ENCODE measurements around the gene GAGE12G. TPM values are rescaled to one million over a fixed set of nuclear protein-coding genes. Genes with fewer than 3 reads are reported as not detected.
"Not testable (repeated sequence)": the region's sequence is repeated elsewhere in the genome, so short reads cannot be mapped to it uniquely, and the experiment has no call there.

Gene GAGE12G
- total and polyA plus RNA-seq, 4 donors: not detected

GRCh38 chrX:49589196-49589595, 19.0 kb downstream of the GAGE12G start, which contains the start of gene GAGE2A:
Gene GAGE2A (plus strand): TSS chrX:49589496. CDS start chrX:49590651, 1,155 bp downstream.
- not testable (repeated sequence) for H3K36me3 ChIP-seq (ENCODE audit: control insufficient read depth in 4 of 4, insufficient read depth in 3 of 4, low read depth in 1 of 4, low read length in 3 of 4); H3K9me3 ChIP-seq (ENCODE audit: control insufficient read depth in 4 of 4, low read length in 3 of 4); H3K27me3 ChIP-seq (ENCODE audit: control insufficient read depth in 4 of 4, insufficient read depth in 4 of 4, low read length in 3 of 4); H3K4me1 ChIP-seq (ENCODE audit: control insufficient read depth in 4 of 4, insufficient read depth in 4 of 4, low read length in 3 of 4); H3K9ac ChIP-seq (ENCODE audit: low read depth in 1 of 2, low read length in 2 of 2); H3K27ac ChIP-seq (ENCODE audit: low read depth in 1 of 2, low read length in 2 of 2); DNase-seq (ENCODE audit: low spot score); H3K4me3 ChIP-seq (ENCODE audit: low read depth in 1 of 3, low read length in 3 of 3)
- WGBS: no CpG with 5 or more reads among the region's 16 CpGs

DNA sequence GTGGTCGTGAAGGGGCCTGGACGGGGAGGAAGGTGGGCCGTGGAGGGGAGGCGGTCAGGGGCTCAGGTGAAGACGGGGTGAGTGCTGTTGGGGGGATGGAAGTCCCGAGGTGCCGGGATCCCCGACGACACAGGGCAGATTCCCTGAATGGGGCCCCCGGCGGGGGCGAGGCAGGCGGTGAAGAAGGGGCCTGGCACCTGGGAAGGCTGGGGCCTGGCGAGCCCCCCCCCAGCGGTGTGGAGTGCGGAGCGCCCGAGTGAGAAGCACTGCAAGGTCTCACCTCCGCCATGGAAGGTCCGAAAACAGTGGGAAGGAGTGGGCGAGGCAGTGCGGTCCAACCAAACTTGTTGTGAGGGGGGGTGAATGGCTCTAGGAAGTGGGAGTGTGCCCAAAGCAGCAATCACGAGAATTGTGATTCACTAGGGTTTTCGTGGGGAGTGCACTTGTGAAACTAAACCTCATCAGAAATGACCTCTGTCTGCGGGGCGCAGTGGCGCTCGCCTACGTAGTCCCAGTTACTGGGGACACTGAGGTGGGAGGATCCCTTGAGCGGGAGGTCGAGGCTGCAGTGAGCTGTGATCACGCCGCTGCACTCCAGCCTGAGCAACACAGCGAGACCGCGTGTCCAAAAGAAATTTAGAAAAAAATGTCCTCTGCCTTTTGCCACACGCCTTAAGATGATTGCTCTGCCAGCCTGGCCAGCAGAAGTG, 19.7 kb downstream of the GAGE12G start:
- not testable (repeated sequence) for H3K9ac ChIP-seq (ENCODE audit: low read depth in 1 of 2, low read length in 2 of 2); H3K27ac ChIP-seq (ENCODE audit: low read depth in 1 of 2, low read length in 2 of 2); H3K4me3 ChIP-seq (ENCODE audit: low read depth in 1 of 3, low read length in 3 of 3); H3K9me3 ChIP-seq (ENCODE audit: control insufficient read depth in 4 of 4, low read length in 3 of 4); H3K27me3 ChIP-seq (ENCODE audit: control insufficient read depth in 4 of 4, insufficient read depth in 4 of 4, low read length in 3 of 4); H3K36me3 ChIP-seq (ENCODE audit: control insufficient read depth in 4 of 4, insufficient read depth in 3 of 4, low read depth in 1 of 4, low read length in 3 of 4); H3K4me1 ChIP-seq (ENCODE audit: control insufficient read depth in 4 of 4, insufficient read depth in 4 of 4, low read length in 3 of 4); DNase-seq (ENCODE audit: low spot score)
- 91% methylated on average over 25 of the region's 37 CpGs for WGBS

- not testable (repeated sequence) for H3K27me3 ChIP-seq (ENCODE audit: control insufficient read depth in 4 of 4, insufficient read depth in 4 of 4, low read length in 3 of 4); DNase-seq (ENCODE audit: low spot score); H3K27ac ChIP-seq (ENCODE audit: low read depth in 1 of 2, low read length in 2 of 2); H3K9me3 ChIP-seq (ENCODE audit: control insufficient read depth in 4 of 4, low read length in 3 of 4); H3K4me1 ChIP-seq (ENCODE audit: control insufficient read depth in 4 of 4, insufficient read depth in 4 of 4, low read length in 3 of 4); H3K4me3 ChIP-seq (ENCODE audit: low read depth in 1 of 3, low read length in 3 of 3); H3K9ac ChIP-seq (ENCODE audit: low read depth in 1 of 2, low read length in 2 of 2); H3K36me3 ChIP-seq (ENCODE audit: control insufficient read depth in 4 of 4, insufficient read depth in 3 of 4, low read depth in 1 of 4, low read length in 3 of 4)
- 92% methylated on average over 10 of the region's 17 CpGs for WGBS
Measured at GRCh38 chrX:49590488-49590887, 20.3 kb downstream of the GAGE12G start.

DNA sequence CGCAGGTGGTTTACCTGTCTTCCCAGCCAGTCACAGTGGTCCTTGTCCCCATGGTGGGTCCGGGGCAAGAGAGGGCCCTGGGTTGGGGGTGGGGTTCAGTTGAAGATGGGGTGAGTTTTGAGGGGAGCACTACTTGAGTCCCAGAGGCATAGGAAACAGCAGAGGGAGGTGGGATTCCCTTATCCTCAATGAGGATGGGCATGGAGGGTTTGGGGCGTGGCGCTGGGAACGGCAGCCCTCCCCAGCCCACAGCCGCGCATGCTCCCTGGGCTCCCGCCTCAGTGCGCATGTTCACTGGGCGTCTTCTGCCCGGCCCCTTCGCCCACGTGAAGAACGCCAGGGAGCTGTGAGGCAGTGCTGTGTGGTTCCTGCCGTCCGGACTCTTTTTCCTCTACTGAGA, 28.5 kb downstream of the GAGE12G start, which contains the start of gene GAGE1:
GAGE1 (plus strand) TSS at position 301 of the 400 bp plus-strand sequence. CDS start 1,155 bp downstream, outside the sequence.
- H3K4me1 ChIP-seq (ENCODE audit: control insufficient read depth in 4 of 4, insufficient read depth in 4 of 4, low read length in 3 of 4); H3K9ac ChIP-seq (ENCODE audit: low read depth in 1 of 2, low read length in 2 of 2); H3K36me3 ChIP-seq (ENCODE audit: control insufficient read depth in 4 of 4, insufficient read depth in 3 of 4, low read depth in 1 of 4, low read length in 3 of 4); H3K9me3 ChIP-seq (ENCODE audit: control insufficient read depth in 4 of 4, low read length in 3 of 4); DNase-seq (ENCODE audit: low spot score); H3K4me3 ChIP-seq (ENCODE audit: low read depth in 1 of 3, low read length in 3 of 3); H3K27ac ChIP-seq (ENCODE audit: low read depth in 1 of 2, low read length in 2 of 2); H3K27me3 ChIP-seq (ENCODE audit: control insufficient read depth in 4 of 4, insufficient read depth in 4 of 4, low read length in 3 of 4): not testable (repeated sequence)
- WGBS: no CpG with 5 or more reads among the region's 16 CpGs

- no peak for DNase-seq (ENCODE audit: low spot score)
- no peak overlapping the region for H3K9ac ChIP-seq (ENCODE audit: low read depth in 1 of 2, low read length in 2 of 2)
- 43% methylated on average over 7 of the region's 7 CpGs for WGBS
- no peak overlapping the region for H3K27ac ChIP-seq (ENCODE audit: low read depth in 1 of 2, low read length in 2 of 2)
- no peaks in the 10 kb centered on the region for H3K4me1 ChIP-seq (ENCODE audit: control insufficient read depth in 4 of 4, insufficient read depth in 4 of 4, low read length in 3 of 4)
- H3K9me3 ChIP-seq (ENCODE audit: control insufficient read depth in 4 of 4, low read length in 3 of 4): peaks cover 0 to 3% (median 0%) of the 10 kb centered on the region in 4 donors
- H3K4me3 ChIP-seq (ENCODE audit: low read depth in 1 of 3, low read length in 3 of 3): no peak overlapping the region
- H3K36me3 ChIP-seq (ENCODE audit: control insufficient read depth in 4 of 4, insufficient read depth in 3 of 4, low read depth in 1 of 4, low read length in 3 of 4): no peaks in the 10 kb centered on the region
- peaks cover 0 to 3% (median 0%) of the 10 kb centered on the region in 4 donors for H3K27me3 ChIP-seq (ENCODE audit: control insufficient read depth in 4 of 4, insufficient read depth in 4 of 4, low read length in 3 of 4)
- TF ChIP-seq JUND (IDR thresholded peaks at IDR 0.05) (no peak), HNF4G (IDR thresholded peaks at IDR 0.05) (no peak), RAD21 (IDR thresholded peaks at IDR 0.05) (no peak), SP1 (IDR thresholded peaks at IDR 0.05) (no peak), FOXA1 (IDR thresholded peaks at IDR 0.05) (no peak), RXRA (IDR thresholded peaks at IDR 0.05) (no peak), EGR1 (IDR thresholded peaks at IDR 0.05; ENCODE audit: low read depth in 2 of 2) (no peak), ZBTB33 (IDR thresholded peaks at IDR 0.05) (no peak), GABPA (IDR thresholded peaks at IDR 0.05 in 1 of 2, conservative IDR thresholded peaks at IDR 0.05 in 1 of 2) (no peak), REST (IDR thresholded peaks at IDR 0.05) (no peak), FOXA2 (IDR thresholded peaks at IDR 0.05) (no peak), TAF1 (conservative IDR thresholded peaks at IDR 0.05) (no peak)
- TF ChIP-seq, protein P1, sequence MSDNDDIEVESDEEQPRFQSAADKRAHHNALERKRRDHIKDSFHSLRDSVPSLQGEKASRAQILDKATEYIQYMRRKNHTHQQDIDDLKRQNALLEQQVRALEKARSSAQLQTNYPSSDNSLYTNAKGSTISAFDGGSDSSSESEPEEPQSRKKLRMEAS (IDR thresholded peaks at IDR 0.05): no peak
Measured at GRCh38 chrX:49610718-49611310, 40.6 kb downstream of the GAGE12G start.

All from liver (tissue), 9 donors.